Measurements from ENCODE around the gene CMA1.

CMA1 gene

DNA sequence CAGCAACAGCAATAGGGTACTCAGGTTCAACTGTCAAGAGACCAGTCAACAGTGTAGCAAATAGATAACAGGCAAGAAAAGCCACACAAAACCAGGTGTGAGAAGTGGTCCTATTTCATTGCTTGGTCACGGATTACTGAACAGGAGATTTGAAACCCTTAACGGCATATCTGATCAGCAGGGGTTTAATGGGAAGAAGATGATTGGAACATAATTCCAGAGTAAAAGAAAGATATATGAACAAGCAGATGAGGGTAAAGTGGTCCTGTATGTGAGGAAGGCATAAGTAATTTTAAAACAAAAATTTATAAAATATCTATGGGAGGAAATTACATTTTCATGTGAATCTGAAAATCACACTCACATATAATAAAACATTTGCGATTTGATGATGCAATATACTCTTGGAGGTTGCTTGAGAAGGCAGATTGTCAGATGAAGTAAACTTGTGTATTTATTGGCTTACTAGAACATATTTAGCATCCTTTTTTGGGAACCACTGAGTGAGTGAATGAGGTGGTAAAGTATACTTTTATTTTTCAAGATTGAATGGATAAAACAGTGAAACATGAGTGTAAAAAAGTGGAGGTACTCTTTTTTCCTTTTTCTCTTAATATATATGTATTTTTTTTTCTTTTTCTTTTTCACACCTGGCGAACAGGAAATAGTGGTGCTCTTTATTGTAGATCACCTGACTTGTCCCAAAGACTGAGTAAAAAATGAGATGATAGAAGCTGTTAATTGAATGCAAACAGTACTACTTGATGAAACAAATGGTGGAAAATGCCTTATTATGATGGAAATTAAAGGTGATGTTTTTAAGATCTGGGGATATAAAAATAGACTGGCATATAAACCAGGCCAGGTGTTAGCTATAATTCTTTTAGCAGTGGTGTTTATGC lies 43.9 kb downstream of the CMA1 start:
- Histone ChIP-seq H3K27me3 (ENCODE audit: control insufficient read depth, insufficient read depth, low read length) (no peaks in the 10 kb centered on the region), H3K4me1 (ENCODE audit: control insufficient read depth, insufficient read depth, low read length) (no peaks in the 10 kb centered on the region), H3K9me3 (replicated peaks; ENCODE audit: low read length) (no peaks in the 10 kb centered on the region), H3K4me2 (ENCODE audit: low read length) (no peak overlapping the region), H3K9ac (ENCODE audit: low read depth, low read length) (no peak overlapping the region), H3K36me3 (ENCODE audit: insufficient read depth, low read length) (no peaks in the 10 kb centered on the region), H3K4me3 (ENCODE audit: low read length) (no peak overlapping the region)

DNA sequence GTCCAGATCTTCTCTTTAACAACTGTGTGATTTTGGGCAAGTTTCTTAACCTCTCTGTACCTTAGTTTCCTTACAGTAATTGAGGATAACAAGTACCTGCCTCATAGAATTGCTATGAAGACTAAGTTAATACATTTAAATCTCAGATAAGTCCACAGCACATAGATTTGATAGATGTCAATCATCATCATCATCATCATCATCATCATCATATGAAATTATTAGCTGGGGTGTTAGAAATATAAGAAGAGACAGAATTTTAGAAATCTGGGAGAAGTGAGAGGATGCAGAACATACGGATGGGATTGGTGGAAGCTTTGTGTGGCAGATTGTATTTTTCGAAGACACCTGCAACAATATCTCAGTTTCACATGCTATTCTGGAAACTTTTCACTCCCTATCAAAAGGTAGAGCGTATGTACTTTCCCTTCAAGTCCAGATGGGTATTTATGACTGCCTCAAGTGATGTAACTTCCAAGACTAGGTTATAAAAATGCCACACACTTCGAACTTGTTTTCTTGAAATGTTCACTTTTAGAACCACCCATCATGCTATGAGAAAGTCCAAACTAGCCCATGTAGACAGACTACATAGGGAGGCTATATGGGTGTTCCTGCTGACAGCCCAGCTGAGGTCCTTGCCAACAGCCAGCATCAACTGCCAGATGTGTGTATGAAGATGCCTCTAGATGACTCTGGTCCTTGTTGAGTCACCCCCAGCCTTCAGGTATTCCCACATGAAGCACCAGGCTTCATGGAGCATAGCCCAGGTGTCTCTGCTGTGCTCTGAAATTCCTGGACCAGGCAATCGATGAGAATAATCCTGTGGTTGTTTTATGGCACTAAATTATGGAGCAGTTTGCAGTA lies 44.8 kb downstream of the CMA1 start:
- no peaks in the 10 kb centered on the region for H3K4me1 ChIP-seq (ENCODE audit: control insufficient read depth, insufficient read depth, low read length)
- no peak overlapping the region for H3K9ac ChIP-seq (ENCODE audit: low read depth, low read length)
- H3K36me3 ChIP-seq (ENCODE audit: insufficient read depth, low read length): no peaks in the 10 kb centered on the region
- no peak overlapping the region for H3K4me2 ChIP-seq (ENCODE audit: low read length)
- no peaks in the 10 kb centered on the region for H3K27me3 ChIP-seq (ENCODE audit: control insufficient read depth, insufficient read depth, low read length)
- H3K4me3 ChIP-seq (ENCODE audit: low read length): no peak overlapping the region
- no peaks in the 10 kb centered on the region for H3K9me3 ChIP-seq (replicated peaks; ENCODE audit: low read length)

DNA sequence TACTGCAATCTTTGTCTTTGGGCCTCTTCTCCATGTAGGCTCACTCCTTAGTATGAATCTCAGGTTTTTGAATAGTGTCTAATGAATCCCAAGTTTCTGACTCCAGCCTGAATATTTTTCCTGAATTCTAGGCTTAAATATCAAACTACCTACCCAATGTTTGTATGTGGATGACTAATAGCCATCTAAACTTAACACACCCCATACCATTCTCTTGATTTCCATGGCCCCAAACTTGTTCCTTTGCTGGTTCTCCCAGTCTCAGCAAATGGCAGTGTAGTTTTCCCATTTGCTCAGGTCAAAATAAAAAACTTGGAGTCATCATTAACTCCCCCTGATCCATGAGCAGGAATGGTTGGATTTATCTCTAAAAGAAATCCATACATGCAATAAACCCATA lies 46.7 kb downstream of the CMA1 start:
- Histone ChIP-seq H3K4me2 (ENCODE audit: low read length) (no peak overlapping the region), H3K36me3 (ENCODE audit: insufficient read depth, low read length) (no peaks in the 10 kb centered on the region), H3K9ac (ENCODE audit: low read depth, low read length) (no peak overlapping the region), H3K4me3 (ENCODE audit: low read length) (no peak overlapping the region), H3K9me3 (replicated peaks; ENCODE audit: low read length) (no peaks in the 10 kb centered on the region), H3K27me3 (ENCODE audit: control insufficient read depth, insufficient read depth, low read length) (no peaks in the 10 kb centered on the region), H3K4me1 (ENCODE audit: control insufficient read depth, insufficient read depth, low read length) (no peaks in the 10 kb centered on the region)

DNA sequence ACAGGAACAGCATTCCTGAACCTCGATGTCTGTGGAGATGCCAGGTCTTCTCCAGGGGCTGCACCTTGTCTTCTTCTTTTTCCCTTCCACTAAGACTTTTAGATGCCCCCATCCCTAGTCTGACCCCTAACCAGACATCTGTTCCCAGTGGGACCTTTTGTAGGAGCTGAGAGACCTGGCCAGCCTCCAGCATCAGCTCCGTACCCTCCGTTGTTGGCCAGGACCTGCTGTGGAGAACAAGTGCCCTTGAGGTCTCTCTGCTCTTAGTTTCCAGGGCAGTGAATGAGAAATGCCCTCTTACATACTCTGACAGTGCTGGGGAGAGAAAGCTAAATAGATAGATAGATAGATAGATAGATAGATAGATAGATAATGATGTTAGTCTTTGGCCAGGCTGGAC lies 48.7 kb downstream of the CMA1 start:
- Histone ChIP-seq H3K4me2 (ENCODE audit: low read length) (no peak overlapping the region), H3K27me3 (ENCODE audit: control insufficient read depth, insufficient read depth, low read length) (no peaks in the 10 kb centered on the region), H3K4me1 (ENCODE audit: control insufficient read depth, insufficient read depth, low read length) (no peaks in the 10 kb centered on the region), H3K4me3 (ENCODE audit: low read length) (no peak overlapping the region), H3K9ac (ENCODE audit: low read depth, low read length) (no peak overlapping the region), H3K36me3 (ENCODE audit: insufficient read depth, low read length) (no peaks in the 10 kb centered on the region), H3K9me3 (replicated peaks; ENCODE audit: low read length) (no peaks in the 10 kb centered on the region)

DNA sequence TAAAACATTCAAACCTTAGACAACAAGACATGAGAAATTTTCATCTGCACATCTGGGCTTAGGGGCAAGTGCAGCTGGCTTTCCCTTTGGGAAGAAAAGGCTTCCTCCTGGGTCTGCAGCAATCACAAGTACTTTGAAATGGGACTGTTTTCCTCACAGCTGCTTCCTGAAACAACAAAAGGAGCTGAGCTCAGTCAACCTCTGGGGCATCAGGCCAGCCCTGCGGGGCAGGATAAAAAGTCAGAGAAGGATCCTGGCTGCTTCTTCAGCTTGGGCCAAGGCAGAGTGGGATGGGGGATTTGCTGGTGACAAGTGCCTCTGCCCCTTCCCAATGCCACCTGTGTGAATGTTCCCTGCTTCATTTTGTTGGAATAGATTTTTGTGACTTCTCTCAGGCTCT lies 49.3 kb downstream of the CMA1 start:
- no peaks in the 10 kb centered on the region for H3K36me3 ChIP-seq (ENCODE audit: insufficient read depth, low read length)
- no peaks in the 10 kb centered on the region for H3K9me3 ChIP-seq (replicated peaks; ENCODE audit: low read length)
- no peaks in the 10 kb centered on the region for H3K27me3 ChIP-seq (ENCODE audit: control insufficient read depth, insufficient read depth, low read length)
- H3K9ac ChIP-seq (ENCODE audit: low read depth, low read length): no peak overlapping the region
- H3K4me2 ChIP-seq (ENCODE audit: low read length): no peak overlapping the region
- no peaks in the 10 kb centered on the region for H3K4me1 ChIP-seq (ENCODE audit: control insufficient read depth, insufficient read depth, low read length)
- H3K4me3 ChIP-seq (ENCODE audit: low read length): no peak overlapping the region

DNA sequence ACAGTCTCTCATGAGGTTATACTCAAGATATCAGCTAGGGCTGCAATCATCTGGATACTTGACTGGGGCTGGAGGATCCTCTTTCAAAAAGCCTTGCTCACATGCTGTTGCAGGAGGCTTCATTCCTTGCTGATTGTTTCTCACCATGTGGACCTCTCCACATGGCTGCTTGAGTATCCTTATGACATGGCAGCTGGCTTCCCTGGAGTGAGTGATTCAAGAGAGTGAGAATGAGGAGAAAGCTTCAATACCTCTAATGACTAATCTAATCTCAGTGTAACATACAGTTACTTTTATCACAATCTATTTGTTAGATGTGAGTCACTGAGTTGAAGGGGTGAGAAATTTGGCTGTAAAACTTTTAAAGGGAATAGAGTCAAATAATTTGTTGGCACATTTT lies 51.1 kb downstream of the CMA1 start:
- H3K4me1 ChIP-seq (ENCODE audit: control insufficient read depth, insufficient read depth, low read length): no peaks in the 10 kb centered on the region
- no peaks in the 10 kb centered on the region for H3K9me3 ChIP-seq (replicated peaks; ENCODE audit: low read length)
- no peak overlapping the region for H3K9ac ChIP-seq (ENCODE audit: low read depth, low read length)
- no peaks in the 10 kb centered on the region for H3K27me3 ChIP-seq (ENCODE audit: control insufficient read depth, insufficient read depth, low read length)
- no peak overlapping the region for H3K4me3 ChIP-seq (ENCODE audit: low read length)
- H3K36me3 ChIP-seq (ENCODE audit: insufficient read depth, low read length): no peaks in the 10 kb centered on the region
- no peak overlapping the region for H3K4me2 ChIP-seq (ENCODE audit: low read length)

Data from skeletal muscle satellite cell (primary cell).